NOMO-1 treated with dmso at 0.1 percent for 144 hours (cell line): ENCODE data around the gene COA6.
"Not testable (repeated sequence)": the region's sequence is repeated elsewhere in the genome, so short reads cannot be mapped to it uniquely, and the experiment has no call there.

Source experiments
- DNase-seq: peaks from one replicate; lab custom pipeline; 2025; ENCODE audit not compliant: unreplicated experiment; lab: John Stamatoyannopoulos, UW

Gene COA6

GRCh38 chr1:234373064-234373958 lies at the start of gene COA6:
Gene COA6 (plus strand): TSS chr1:234373456. CDS start chr1:234373467, 11 bp downstream.
- peak; percentile 95 for DNase-seq

- no peak for DNase-seq
Observed at GRCh38 chr1:234324821-234325220, 48.4 kb upstream of the COA6 start.

GRCh38 chr1:234325878-234326496 lies 47.3 kb upstream of the COA6 start:
- no peak for DNase-seq

GRCh38 chr1:234326497-234327366 lies 46.5 kb upstream of the COA6 start:
- peak; percentile 62 for DNase-seq

GRCh38 chr1:234327577-234328164 lies 45.6 kb upstream of the COA6 start:
- no peak for DNase-seq

- DNase-seq, result no peak
Observed at GRCh38 chr1:234330843-234331215, 42.4 kb upstream of the COA6 start.

- DNase-seq, result peak; percentile 69
Observed at GRCh38 chr1:234331507-234331906, 41.7 kb upstream of the COA6 start.

GRCh38 chr1:234336359-234336758 lies 36.9 kb upstream of the COA6 start:
- no peak for DNase-seq

GRCh38 chr1:234337233-234337632 lies 36.0 kb upstream of the COA6 start:
- no peak for DNase-seq

- no peak for DNase-seq
Observed at GRCh38 chr1:234340528-234340927, 32.7 kb upstream of the COA6 start.

- no peak for DNase-seq
Observed at GRCh38 chr1:234342774-234343173, 30.5 kb upstream of the COA6 start.

GRCh38 chr1:234345237-234345636 lies 28.0 kb upstream of the COA6 start:
- no peak for DNase-seq

GRCh38 chr1:234348964-234349363 lies 24.3 kb upstream of the COA6 start:
- no peak for DNase-seq

GRCh38 chr1:234355782-234356510 lies 17.3 kb upstream of the COA6 start:
- DNase-seq, result no peak

GRCh38 chr1:234356615-234357269 lies 16.5 kb upstream of the COA6 start:
- DNase-seq, result not testable (repeated sequence)

- DNase-seq, result no peak
Observed at GRCh38 chr1:234357831-234358230, 15.4 kb upstream of the COA6 start.

GRCh38 chr1:234361102-234361603 lies 12.1 kb upstream of the COA6 start:
- no peak for DNase-seq

GRCh38 chr1:234362558-234362957 lies 10.7 kb upstream of the COA6 start:
- DNase-seq, result no peak

- no peak for DNase-seq
Observed at GRCh38 chr1:234368320-234369032, 4.8 kb upstream of the COA6 start.
